Right renal pelvis (tissue), 4 donors: Measurements from ENCODE around the gene FASN. TPM values are rescaled to one million over a fixed set of nuclear protein-coding genes. Genes with fewer than 3 reads are reported as not detected.

Experiments
- DNase-seq, 4 donors: peaks; one replicate each; pipeline ENCODE4 v3.0.0-alpha.2; 2013; ENCODE audit warnings: low read depth in 4 of 4, low spot score in 3 of 4, missing footprints in 1 of 4
- polyA plus RNA-seq, 4 donors: library from polyadenylated mRNA; unstranded; fragments of 120-200 nt; gene quantifications; one replicate each; pipeline ENCODE4 v1.2.1, GENCODE V29; 2013; ENCODE audit not compliant: insufficient read length in 4 of 4

The FASN gene
- polyA plus RNA-seq, 4 donors = 30.0 to 52.8 (median 37.3) TPM

- DNase-seq = no peak
Observed at GRCh38 chr17:82089723-82090548, 8.1 kb downstream of the FASN start.

- no peak for DNase-seq
Observed at GRCh38 chr17:82088838-82089722, 9.0 kb downstream of the FASN start.

GRCh38 chr17:82087961-82088837 is 9.8 kb downstream of the FASN start:
- DNase-seq = no peak

GRCh38 chr17:82086941-82087906 is 10.8 kb downstream of the FASN start:
- no peak for DNase-seq

- DNase-seq = no peak
Observed at GRCh38 chr17:82085931-82086764, 11.9 kb downstream of the FASN start.

GRCh38 chr17:82085031-82085861 is 12.8 kb downstream of the FASN start:
- DNase-seq = no peak

GRCh38 chr17:82084373-82085030 is 13.5 kb downstream of the FASN start:
- DNase-seq = no peak

- DNase-seq = no peak
Observed at GRCh38 chr17:82083533-82084359, 14.3 kb downstream of the FASN start.

GRCh38 chr17:82083009-82083408 is 15.0 kb downstream of the FASN start:
- DNase-seq = no peak

- no peak for DNase-seq
Observed at GRCh38 chr17:82082456-82082855, 15.6 kb downstream of the FASN start.

GRCh38 chr17:82081966-82082365 is 16.1 kb downstream of the FASN start:
- DNase-seq = no peak

GRCh38 chr17:82081546-82081945 is 16.5 kb downstream of the FASN start:
- DNase-seq = no peak

GRCh38 chr17:82080789-82081464 is 17.1 kb downstream of the FASN start:
- no peak for DNase-seq

- DNase-seq = no peak
Observed at GRCh38 chr17:82080048-82080788, 17.8 kb downstream of the FASN start.
